OCI-LY3 (cell line): ENCODE measurements around the gene CDH23.

Experiments used
- H2AFZ ChIP-seq: fragments of 200-600, 300-600 bp; shearing (Covaris generic); 2 replicates; pipeline ENCODE4 v1.6.0; 2014; ENCODE audit warnings: antibody characterized with exemption, low read depth, low read length
- H3K27ac ChIP-seq: fragments of 200-600, 300-600 bp; sonication (generic); 2 replicates; pipeline ENCODE4 v1.5.1; 2014; ENCODE audit warnings: mild to moderate bottlenecking, low read length, moderate library complexity, mixed read lengths
- H3K27me3 ChIP-seq: fragments of 200-600, 300-600 bp; sonication (generic); 2 replicates; pipeline ENCODE4 v1.6.1; 2014; ENCODE audit warnings: low read depth, low read length, mixed read lengths
- H3K36me3 ChIP-seq: fragments of 200-600, 300-600 bp; sonication (generic); replicated peaks from 2 replicates; pipeline ENCODE3; 2014; ENCODE audit warnings: low read depth, low read length, mixed read lengths
- H3K4me1 ChIP-seq: fragments of 300-600, 200-600 bp; sonication (generic); 2 replicates; pipeline ENCODE4 v1.6.1; 2014; ENCODE audit warnings: low read length, mixed read lengths
- H3K4me2 ChIP-seq: fragments of 200-600, 300-600 bp; sonication (generic); 2 replicates; pipeline ENCODE4 v1.6.1; 2014; ENCODE audit warnings: low read length, mixed read lengths
- H3K4me3 ChIP-seq: fragments of 300-600, 200-600 bp; sonication (generic); 2 replicates; pipeline ENCODE4 v1.5.1; 2014; ENCODE audit warnings: antibody characterized with exemption, mild to moderate bottlenecking, low read length, moderate library complexity
- H3K79me2 ChIP-seq: fragments of 300-600, 200-600 bp; shearing (Covaris generic); 2 replicates; pipeline ENCODE4 v1.6.1; 2014; ENCODE audit warnings: mild to moderate bottlenecking, low read length, mixed read lengths
- H3K9ac ChIP-seq: fragments of 300-600, 200-600 bp; shearing (Covaris generic); 2 replicates; pipeline ENCODE4 v1.6.0; 2014; ENCODE audit warnings: mild to moderate bottlenecking, low read length, moderate library complexity
- H3K9me3 ChIP-seq: fragments of 200-600, 300-600 bp; shearing (Covaris generic); 2 replicates; pipeline ENCODE4 v1.6.1; 2014; ENCODE audit warnings: low read length, mixed read lengths; ENCODE audit not compliant: insufficient read depth
- H4K20me1 ChIP-seq: fragments of 200-600, 300-600 bp; sonication (generic); 2 replicates; pipeline ENCODE4 v1.6.1; 2016; ENCODE audit warnings: low read length, mixed read lengths; ENCODE audit not compliant: insufficient read depth
- CTCF ChIP-seq: fragments of 200-600, 300-600 bp; sonication (generic); IDR thresholded peaks from 2 replicates; pipeline ENCODE4 v1.5.1; 2014; ENCODE audit warnings: antibody characterized with exemption, low read length, low read depth
- EZH2phosphoT487 ChIP-seq: fragments of 200-600 bp; shearing (Covaris generic); IDR thresholded peaks from 2 replicates; pipeline ENCODE4 v1.6.1; 2018; ENCODE audit warnings: antibody characterized with exemption, mixed run types, low read depth

Gene CDH23

GRCh38 chr10:71690094-71690720 is 293.5 kb downstream of the CDH23 start:
- Histone ChIP-seq H3K36me3 (no peaks in the 10 kb centered on the region), H3K27ac (no peak overlapping the region), H3K4me3 (no peak overlapping the region), H4K20me1 (no peaks in the 10 kb centered on the region), H3K4me2 (no peak overlapping the region), H3K9ac (no peak overlapping the region), H2AFZ (no peak overlapping the region), H3K79me2 (no peaks in the 10 kb centered on the region), H3K27me3 (peaks cover 7% of the 10 kb centered on the region; the same call in 1 of the 2 replicates), H3K9me3 (no peaks in the 10 kb centered on the region), H3K4me1 (peaks cover 25% of the 10 kb centered on the region)
- TF ChIP-seq EZH2phosphoT487 (no peak), CTCF (no peak)

GRCh38 chr10:71691405-71691804 is 294.7 kb downstream of the CDH23 start:
- Histone ChIP-seq H4K20me1 (no peaks in the 10 kb centered on the region), H3K4me3 (no peak overlapping the region), H3K9me3 (no peaks in the 10 kb centered on the region), H3K27me3 (peaks cover 7% of the 10 kb centered on the region; the same call in 1 of the 2 replicates), H3K79me2 (no peaks in the 10 kb centered on the region), H2AFZ (no peak overlapping the region), H3K36me3 (no peaks in the 10 kb centered on the region), H3K9ac (no peak overlapping the region), H3K4me1 (peaks cover 37% of the 10 kb centered on the region), H3K27ac (no peak overlapping the region), H3K4me2 (no peak overlapping the region)
- TF ChIP-seq CTCF: no peak
- no peak for TF ChIP-seq EZH2phosphoT487

- Histone ChIP-seq H3K79me2 (no peaks in the 10 kb centered on the region), H4K20me1 (no peaks in the 10 kb centered on the region), H3K9ac (no peak overlapping the region), H3K4me3 (no peak overlapping the region), H3K27ac (no peak overlapping the region), H3K9me3 (no peaks in the 10 kb centered on the region), H3K4me2 (peak overlapping the region; percentile 99; the same call in 1 of the 2 replicates), H2AFZ (no peak overlapping the region), H3K27me3 (peaks cover 9% of the 10 kb centered on the region), H3K36me3 (no peaks in the 10 kb centered on the region), H3K4me1 (peaks cover 44% of the 10 kb centered on the region)
- TF ChIP-seq EZH2phosphoT487 (no peak), CTCF (no peak)
Measured at GRCh38 chr10:71692598-71693306, 296.0 kb downstream of the CDH23 start.

GRCh38 chr10:71693377-71693776 is 296.7 kb downstream of the CDH23 start:
- Histone ChIP-seq H2AFZ (peak overlapping the region; percentile 49; the same call in 1 of the 2 replicates), H3K4me3 (peak overlapping the region; percentile 34; the same call in 1 of the 2 replicates), H3K9ac (peak overlapping the region; percentile 55; the same call in 1 of the 2 replicates), H3K36me3 (no peaks in the 10 kb centered on the region), H3K27ac (peak overlapping the region; percentile 75; the same call in 1 of the 2 replicates), H3K27me3 (peaks cover 12% of the 10 kb centered on the region), H3K79me2 (no peaks in the 10 kb centered on the region), H4K20me1 (no peaks in the 10 kb centered on the region), H3K4me1 (peaks cover 49% of the 10 kb centered on the region), H3K4me2 (peak overlapping the region; percentile 99), H3K9me3 (no peaks in the 10 kb centered on the region)
- no peak for TF ChIP-seq CTCF
- no peak for TF ChIP-seq EZH2phosphoT487
